PC-3 (cell line): ENCODE measurements around the gene TMEM17. TPM values are rescaled to one million over a fixed set of nuclear protein-coding genes. Genes with fewer than 3 reads are reported as not detected.
A peak's percentile ranks its signal among the peaks of the same experiment; 100 is the strongest.

ENCODE experiments used
- ATAC-seq: fragments of 200-7000 bp; cut with Tn5 transposase; 2 replicates; pipeline ENCODE4 v1.9.1; 2020; ENCODE audit warnings: mild to moderate bottlenecking, moderate library complexity
- BruUV-seq: library from RNA; stranded (reverse); fragments of 400-500 nt; replicated peaks from 2 replicates; lab custom pipeline; 2021; lab: Mats Ljungman, UMichigan
- CTCF ChIA-PET: fragments of 300-600 bp; sonication (Branson Sonifier 250); formaldehyde crosslinking; loops from one replicate; lab custom pipeline; 2022; ENCODE audit warnings: antibody characterized with exemption; lab: Charles Lee
- POLR2A ChIA-PET: fragments of 300-600 bp; sonication (Branson Sonifier 250); formaldehyde crosslinking; loops from one replicate; lab custom pipeline; 2022; ENCODE audit warnings: antibody characterized with exemption; ENCODE audit not compliant: unreplicated experiment; lab: Charles Lee
- DNase-seq: peaks from one replicate; pipeline ENCODE4 v3.0.0-alpha.2; 2015
- H2AFZ ChIP-seq: fragments of 300-600 bp; sonication (generic); 2 replicates; pipeline ENCODE4 v1.6.0; 2016; ENCODE audit warnings: antibody characterized with exemption, low read length
- H3F3A ChIP-seq: fragments of 300-600 bp; sonication (generic); one replicate; pipeline ENCODE4 v1.6.0; 2017; ENCODE audit warnings: antibody characterized with exemption, low read length, control low read depth, mild to moderate bottlenecking; ENCODE audit not compliant: unreplicated experiment
- H3K27ac ChIP-seq: fragments of 300-600 bp; sonication (generic); 2 replicates; pipeline ENCODE4 v1.5.1; 2016; ENCODE audit warnings: mild to moderate bottlenecking, low read length
- H3K27me3 ChIP-seq: fragments of 300-600 bp; sonication (generic); 2 replicates; pipeline ENCODE4 v1.6.1; 2016; ENCODE audit warnings: low read length, mixed read lengths
- H3K36me3 ChIP-seq: fragments of 300-600 bp; sonication (generic); 2 replicates; pipeline ENCODE4 v1.6.1; 2016; ENCODE audit warnings: low read depth, mixed run types, low read length, mixed read lengths
- H3K4me1 ChIP-seq: fragments of 300-600 bp; sonication (generic); 2 replicates; pipeline ENCODE4 v1.5.1; 2016; ENCODE audit warnings: low read length; ENCODE audit not compliant: insufficient read depth
- H3K4me2 ChIP-seq: fragments of 300-600 bp; sonication (generic); 2 replicates; pipeline ENCODE4 v1.6.0; 2016; ENCODE audit warnings: low read length
- H3K4me3 ChIP-seq: fragments of 300-600 bp; sonication (generic); 2 replicates; pipeline ENCODE4 v1.5.1; 2016; ENCODE audit warnings: mild to moderate bottlenecking, low read length, mixed read lengths
- H3K79me2 ChIP-seq: fragments of 300-600 bp; sonication (generic); 2 replicates; pipeline ENCODE4 v1.6.1; 2017; ENCODE audit warnings: low read length, mixed read lengths
- H3K9ac ChIP-seq: fragments of 300-600 bp; sonication (generic); 2 replicates; pipeline ENCODE4 v1.6.0; 2016; ENCODE audit warnings: mild to moderate bottlenecking, low read length
- H3K9me2 ChIP-seq: fragments of 300-600 bp; sonication (generic); replicated peaks from 2 replicates; pipeline ENCODE4 v1.6.1; 2016; ENCODE audit warnings: mixed run types, low read length, mixed read lengths
- H3K9me3 ChIP-seq: fragments of 300-600 bp; sonication (generic); 2 replicates; pipeline ENCODE4 v1.6.1; 2016; ENCODE audit warnings: low read length, mixed read lengths
- H4K20me1 ChIP-seq: fragments of 300-600 bp; sonication (generic); 2 replicates; pipeline ENCODE4 v1.6.1; 2016; ENCODE audit warnings: low read length, mixed read lengths
- CTCF ChIP-seq: fragments of 300-600 bp; sonication (generic); conservative IDR thresholded peaks from 2 replicates; pipeline ENCODE4 v1.5.1; 2017; ENCODE audit warnings: antibody characterized with exemption, low read depth, mild to moderate bottlenecking, low read length
- EZH2 ChIP-seq: fragments of 300-600 bp; sonication (generic); IDR thresholded peaks from one replicate; pipeline ENCODE4 v1.6.1; 2017; ENCODE audit warnings: antibody characterized with exemption, mild to moderate bottlenecking, low read length; ENCODE audit not compliant: unreplicated experiment
- EZH2phosphoT487 ChIP-seq: fragments of 300-600 bp; sonication (generic); IDR thresholded peaks from 2 replicates; pipeline ENCODE4 v1.6.1; 2018; ENCODE audit warnings: mild to moderate bottlenecking, antibody characterized with exemption, low read length, borderline replicate concordance
- intact Hi-C: fragments of 100-400 bp; cut with micrococcal nuclease; formaldehyde crosslinking; loops from 2 replicates; pipeline ENCODE4 v1.9.0; 2023
- total RNA-seq: library from RNA; depleted of rRNA; stranded (reverse); fragments of >200 nt; gene quantifications from 2 replicates; pipeline ENCODE4 v1.2.3, GENCODE V29; 2014

TMEM17 gene
- total RNA-seq, 1 experiment from 2014 or later = 2.9 TPM

- CTCF ChIA-PET = no interaction called here
- no peaks in the 10 kb centered on the region for H3K27me3 ChIP-seq
- H3K4me3 ChIP-seq = no peak overlapping the region
- intact Hi-C loops = no loop called here
- no peaks in the 10 kb centered on the region for H4K20me1 ChIP-seq
- no peak overlapping the region for H3K4me2 ChIP-seq
- DNase-seq (no peak), ATAC-seq (no peak)
- H3K27ac ChIP-seq = no peak overlapping the region
- H3K4me1 ChIP-seq = peaks cover 10% of the 10 kb centered on the region
- no TSS peak for BruUV-seq
- TF ChIP-seq CTCF (no peak), EZH2phosphoT487 (no peak), EZH2 (no peak)
- H2AFZ ChIP-seq = no peak overlapping the region
- no peaks in the 10 kb centered on the region for H3K79me2 ChIP-seq
- H3K9ac ChIP-seq = no peak overlapping the region
- H3F3A ChIP-seq = no peaks in the 10 kb centered on the region
- no peaks in the 10 kb centered on the region for H3K9me2 ChIP-seq
- POLR2A ChIA-PET = no interaction called here
- no peaks in the 10 kb centered on the region for H3K36me3 ChIP-seq
- no peaks in the 10 kb centered on the region for H3K9me3 ChIP-seq
These were observed 16.8 kb downstream of the TMEM17 start for GRCh38 chr2:62489162-62489561.

GRCh38 chr2:62486439-62486765, 19.6 kb downstream of the TMEM17 start:
- no peak overlapping the region for H3K27ac ChIP-seq
- DNase-seq = peak; percentile 59

More at GRCh38 chr2:62486439-62486765, 19.6 kb downstream of the TMEM17 start:
- CTCF ChIA-PET = no interaction called here
- Histone ChIP-seq H3F3A (no peaks in the 10 kb centered on the region), H3K4me3 (no peak overlapping the region), H3K4me2 (no peak overlapping the region), H3K9me2 (no peaks in the 10 kb centered on the region), H3K79me2 (no peaks in the 10 kb centered on the region), H3K27me3 (no peaks in the 10 kb centered on the region), H3K9me3 (no peaks in the 10 kb centered on the region), H4K20me1 (no peaks in the 10 kb centered on the region), H3K36me3 (no peaks in the 10 kb centered on the region), H2AFZ (no peak overlapping the region), H3K4me1 (peaks cover 10% of the 10 kb centered on the region), H3K9ac (no peak overlapping the region)
- peak; percentile 57 for ATAC-seq
- TF ChIP-seq EZH2 (no peak), EZH2phosphoT487 (no peak), CTCF (no peak)
- intact Hi-C loops = no loop called here
- POLR2A ChIA-PET = no interaction called here
- BruUV-seq = no TSS peak
